Subcutaneous adipose tissue (tissue), 4 donors: Measurements from ENCODE around the gene CXXC5. TPM values are rescaled to one million over a fixed set of nuclear protein-coding genes. Genes with fewer than 3 reads are reported as not detected.

Source experiments
- total RNA-seq, 4 donors: library from RNA; depleted of rRNA; stranded (reverse); fragments of >200 nt; gene quantifications; one replicate each; pipeline ENCODE4 v1.1.0, GENCODE V29; 2016
- TF ChIP-seq, protein P1 (sequence below): fragments of 450-650 bp; IDR thresholded peaks from one replicate; pipeline ENCODE4 v1.5.1; 2016; ENCODE audit warnings: low read depth, mild to moderate bottlenecking, control low read depth, antibody characterized with exemption, moderate library complexity

Gene CXXC5
- total RNA-seq, 4 donors from 2014 or later, result 19.1 to 68.4 (median 45.7) TPM

DNA sequence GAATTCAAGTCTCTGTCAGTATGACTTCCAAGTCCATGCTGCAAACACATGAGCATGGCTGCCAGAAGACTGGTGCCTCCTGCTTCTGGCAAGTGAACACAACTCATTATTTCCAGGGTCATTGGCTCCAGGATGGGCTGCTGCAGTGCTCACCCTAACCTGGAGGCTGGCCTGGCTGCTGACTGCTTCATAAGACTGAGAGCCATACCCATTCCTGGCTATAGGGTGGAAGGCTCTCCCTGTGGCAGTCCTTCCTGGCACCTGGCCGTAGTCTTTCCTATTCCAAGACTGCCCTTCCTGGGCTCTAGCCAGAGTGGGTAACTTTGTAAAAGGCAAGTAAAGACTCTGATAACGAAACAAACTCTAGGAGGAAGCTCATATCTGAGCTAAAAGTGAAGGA, 51.2 kb downstream of the CXXC5 start:
- TF ChIP-seq, protein P1, sequence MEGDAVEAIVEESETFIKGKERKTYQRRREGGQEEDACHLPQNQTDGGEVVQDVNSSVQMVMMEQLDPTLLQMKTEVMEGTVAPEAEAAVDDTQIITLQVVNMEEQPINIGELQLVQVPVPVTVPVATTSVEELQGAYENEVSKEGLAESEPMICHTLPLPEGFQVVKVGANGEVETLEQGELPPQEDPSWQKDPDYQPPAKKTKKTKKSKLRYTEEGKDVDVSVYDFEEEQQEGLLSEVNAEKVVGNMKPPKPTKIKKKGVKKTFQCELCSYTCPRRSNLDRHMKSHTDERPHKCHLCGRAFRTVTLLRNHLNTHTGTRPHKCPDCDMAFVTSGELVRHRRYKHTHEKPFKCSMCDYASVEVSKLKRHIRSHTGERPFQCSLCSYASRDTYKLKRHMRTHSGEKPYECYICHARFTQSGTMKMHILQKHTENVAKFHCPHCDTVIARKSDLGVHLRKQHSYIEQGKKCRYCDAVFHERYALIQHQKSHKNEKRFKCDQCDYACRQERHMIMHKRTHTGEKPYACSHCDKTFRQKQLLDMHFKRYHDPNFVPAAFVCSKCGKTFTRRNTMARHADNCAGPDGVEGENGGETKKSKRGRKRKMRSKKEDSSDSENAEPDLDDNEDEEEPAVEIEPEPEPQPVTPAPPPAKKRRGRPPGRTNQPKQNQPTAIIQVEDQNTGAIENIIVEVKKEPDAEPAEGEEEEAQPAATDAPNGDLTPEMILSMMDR, result no peak

DNA sequence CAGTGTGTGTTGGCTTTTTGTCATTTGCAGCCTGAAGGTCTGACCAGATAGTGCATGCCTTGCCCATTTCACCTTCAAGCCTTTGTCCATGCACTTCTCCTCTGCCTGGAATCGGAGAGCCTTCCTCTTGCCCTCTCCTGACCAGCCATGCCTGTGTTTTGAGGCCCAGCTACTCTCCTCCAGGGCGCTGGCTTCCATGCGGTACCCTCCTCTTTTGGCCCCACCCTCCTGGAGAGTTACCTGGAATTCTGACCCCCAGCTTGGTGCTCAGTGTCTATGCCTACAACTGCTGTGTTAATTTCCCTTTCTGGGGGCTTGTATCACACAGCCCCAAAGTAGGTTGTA, 52.5 kb downstream of the CXXC5 start:
- TF ChIP-seq, protein P1, result no peak

- TF ChIP-seq, protein P1, result no peak
Observed at GRCh38 chr5:139701056-139701741, 53.0 kb downstream of the CXXC5 start.

DNA sequence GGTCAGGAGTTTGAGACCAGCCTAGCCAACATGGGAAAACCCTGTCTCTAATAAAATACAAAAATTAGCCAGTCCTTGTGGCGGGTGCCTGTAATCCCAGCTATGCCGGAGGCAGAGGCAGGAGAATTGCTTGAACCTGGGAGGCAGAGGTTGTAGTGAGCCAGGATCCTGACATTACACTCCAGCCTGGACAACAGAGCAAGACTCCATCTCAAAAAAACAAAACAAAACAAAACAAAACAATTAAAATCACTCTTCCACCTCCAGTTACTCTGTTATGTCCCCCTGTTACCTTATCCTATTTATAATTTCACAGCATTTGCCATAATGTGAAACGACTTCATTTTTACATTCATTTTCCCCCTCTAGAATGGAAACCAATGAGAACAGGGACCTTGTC, 54.4 kb downstream of the CXXC5 start:
- TF ChIP-seq, protein P1, result no peak

- TF ChIP-seq, protein P1, result no peak
Observed at GRCh38 chr5:139704748-139705147, 56.6 kb downstream of the CXXC5 start.

GRCh38 chr5:139705191-139705590, 57.0 kb downstream of the CXXC5 start:
- TF ChIP-seq, protein P1, result no peak

- TF ChIP-seq, protein P1, result no peak
Observed at GRCh38 chr5:139705655-139706587, 57.8 kb downstream of the CXXC5 start.
